Sigmoid colon (tissue), 7 donors: ENCODE results near the gene NECTIN1. TPM values are rescaled to one million over a fixed set of nuclear protein-coding genes. Genes with fewer than 3 reads are reported as not detected.

Source experiments
- DNase-seq: peaks from one replicate; pipeline ENCODE4 v3.0.0-alpha.2; 2019
- H3K27ac ChIP-seq, 4 donors: fragments of 200-600 bp; sonication (generic); one replicate each; pipeline ENCODE4 v1.5.1; 2016 to 2019; ENCODE audit warnings: mild to moderate bottlenecking in 1 of 4
- H3K27me3 ChIP-seq, 3 donors: fragments of 200-600 bp; sonication (generic); one replicate each; pipeline ENCODE4 v1.5.1; 2019; ENCODE audit warnings: mild to moderate bottlenecking in 1 of 3
- H3K36me3 ChIP-seq, 4 donors: fragments of 200-600 bp; sonication (generic); one replicate each; pipeline ENCODE4 v1.5.1; 2016 to 2019
- H3K4me1 ChIP-seq, 4 donors: fragments of 200-600 bp; sonication (generic); one replicate each; pipeline ENCODE4 v1.5.1; 2017 to 2019
- H3K4me3 ChIP-seq, 4 donors: fragments of 200-600 bp; sonication (generic); one replicate each; pipeline ENCODE4 v1.5.1; 2017 to 2019; ENCODE audit warnings: mild to moderate bottlenecking in 2 of 4, moderate library complexity in 1 of 4
- H3K9me3 ChIP-seq, 4 donors: fragments of 200-600 bp in 3 of 4; sonication (generic) in 3 of 4; one replicate each; pipeline versions ENCODE4 v1.5.1 to v1.6.1; 2013 to 2019
- CTCF ChIP-seq, 4 experiments: fragments of 450-650 bp in 3 of 4; fragments of 200-600 bp in 1 of 4; IDR thresholded peaks; one replicate each; pipeline ENCODE4 v1.5.1; 2016 to 2019; ENCODE audit warnings: antibody characterized with exemption in 4 of 4, mild to moderate bottlenecking in 3 of 4, moderate library complexity in 2 of 4
- EP300 ChIP-seq, 4 donors: sonication (generic); formaldehyde crosslinking; IDR thresholded peaks; one replicate each; pipeline ENCODE4 v1.6.1; 2017; ENCODE audit warnings: antibody characterized with exemption in 4 of 4
- POLR2A ChIP-seq, 2 donors: fragments of 450-650 bp; IDR thresholded peaks; one replicate each; pipeline ENCODE4 v1.6.1; 2016; ENCODE audit warnings: antibody characterized with exemption in 2 of 2, mild to moderate bottlenecking in 2 of 2, moderate library complexity in 2 of 2
- POLR2AphosphoS5 ChIP-seq, 4 donors: sonication (generic); formaldehyde crosslinking; IDR thresholded peaks; one replicate each; pipeline ENCODE4 v1.6.1; 2017; ENCODE audit warnings: antibody characterized with exemption in 4 of 4
- WGBS, 2 donors: extraction: QIAGEN DNeasy Blood & Tissue Kit; methylation state at CpG; one replicate each; pipeline ENCODE4 v1.1.7; 2013; 5-methylcytosine and 5-hydroxymethylcytosine counted together
- intact Hi-C: fragments of 100-400 bp; cut with DNase I; formaldehyde crosslinking; loops from one replicate; pipeline ENCODE4 v1.15.1; 2023
- polyA plus RNA-seq, 3 donors: library from polyadenylated mRNA; stranded (reverse); fragments of 200-250 nt; gene quantifications; one replicate each; pipeline ENCODE4 v1.2.3, GENCODE V29; 2013
- total RNA-seq, 4 donors: library from RNA; depleted of rRNA; stranded (reverse); fragments of >200 nt; gene quantifications; one replicate each; pipeline ENCODE4 v1.1.0, GENCODE V29; 2016
- donor health status: healthy with polysubstance abuse.
- donor health status: Bipolar disorder and iron deficiency.
- donor health status: healthy.

NECTIN1 gene
- total and polyA plus RNA-seq, 7 donors: 0.16 to 19.0 (median 1.7) TPM

GRCh38 chr11:119705362-119705761, 23.6 kb downstream of the NECTIN1 start:
- Histone ChIP-seq H3K9me3 (no peaks in the 10 kb centered on the region), H3K4me1 (no peaks in the 10 kb centered on the region), H3K27me3 (no peaks in the 10 kb centered on the region), H3K36me3 (no peaks in the 10 kb centered on the region), H3K4me3 (no peak overlapping the region), H3K27ac (no peak overlapping the region)
- intact Hi-C loops: no loop called here
- 93 to 95% methylated on average over 9 of the region's 9 CpGs for WGBS, 2 donors
- TF ChIP-seq CTCF (IDR thresholded peaks at IDR 0.05) (no peak), POLR2AphosphoS5 (IDR thresholded peaks at IDR 0.05) (no peak), POLR2A (IDR thresholded peaks at IDR 0.05) (no peak), EP300 (IDR thresholded peaks at IDR 0.05) (no peak)
- no peak for DNase-seq

GRCh38 chr11:119704849-119705248, 24.2 kb downstream of the NECTIN1 start:
- TF ChIP-seq EP300 (IDR thresholded peaks at IDR 0.05) (no peak), CTCF (IDR thresholded peaks at IDR 0.05) (no peak), POLR2AphosphoS5 (IDR thresholded peaks at IDR 0.05) (no peak), POLR2A (IDR thresholded peaks at IDR 0.05) (no peak)
- Histone ChIP-seq H3K27ac (no peak overlapping the region), H3K4me1 (no peaks in the 10 kb centered on the region), H3K27me3 (no peaks in the 10 kb centered on the region), H3K4me3 (no peak overlapping the region), H3K36me3 (no peaks in the 10 kb centered on the region), H3K9me3 (no peaks in the 10 kb centered on the region)
- intact Hi-C loops: no loop called here
- no peak for DNase-seq
- WGBS, 2 donors: 16 to 67% methylated on average over 2 of the region's 2 CpGs

- Histone ChIP-seq H3K27ac (no peak overlapping the region), H3K4me3 (no peak overlapping the region)
- intact Hi-C loops: no loop called here
These were observed 27.1 kb downstream of the NECTIN1 start for GRCh38 chr11:119701591-119702549.

GRCh38 chr11:119700536-119701346, 28.3 kb downstream of the NECTIN1 start:
- Histone ChIP-seq H3K9me3 (peaks cover 0 to 2% (median 0%) of the 10 kb centered on the region in 4 donors), H3K27ac (no peak overlapping the region), H3K27me3 (no peaks in the 10 kb centered on the region), H3K36me3 (no peaks in the 10 kb centered on the region), H3K4me1 (peaks cover 0 to 9% (median 6%) of the 10 kb centered on the region in 4 donors), H3K4me3 (no peak overlapping the region)
- TF ChIP-seq CTCF (IDR thresholded peaks at IDR 0.05) (no peak), EP300 (IDR thresholded peaks at IDR 0.05) (no peak), POLR2A (IDR thresholded peaks at IDR 0.05) (no peak), POLR2AphosphoS5 (IDR thresholded peaks at IDR 0.05) (no peak)
- intact Hi-C loops: no loop called here
- DNase-seq: no peak
- WGBS, 2 donors: 84 to 85% methylated on average over 13 of the region's 13 CpGs

More at GRCh38 chr11:119701591-119702549, 27.1 kb downstream of the NECTIN1 start:
- Histone ChIP-seq H3K9me3 (no peaks in the 10 kb centered on the region), H3K27me3 (no peaks in the 10 kb centered on the region), H3K4me1 (peaks cover 0 to 9% (median 6%) of the 10 kb centered on the region in 4 donors), H3K36me3 (no peaks in the 10 kb centered on the region)
- TF ChIP-seq EP300 (IDR thresholded peaks at IDR 0.05) (no peak), POLR2AphosphoS5 (IDR thresholded peaks at IDR 0.05) (no peak), CTCF (IDR thresholded peaks at IDR 0.05) (no peak), POLR2A (IDR thresholded peaks at IDR 0.05) (no peak)
- WGBS, 2 donors: 42 to 74% methylated on average over 15 of the region's 15 CpGs
- no peak for DNase-seq
